ENCODE results near the gene OSBPL5.

Gene OSBPL5

DNA sequence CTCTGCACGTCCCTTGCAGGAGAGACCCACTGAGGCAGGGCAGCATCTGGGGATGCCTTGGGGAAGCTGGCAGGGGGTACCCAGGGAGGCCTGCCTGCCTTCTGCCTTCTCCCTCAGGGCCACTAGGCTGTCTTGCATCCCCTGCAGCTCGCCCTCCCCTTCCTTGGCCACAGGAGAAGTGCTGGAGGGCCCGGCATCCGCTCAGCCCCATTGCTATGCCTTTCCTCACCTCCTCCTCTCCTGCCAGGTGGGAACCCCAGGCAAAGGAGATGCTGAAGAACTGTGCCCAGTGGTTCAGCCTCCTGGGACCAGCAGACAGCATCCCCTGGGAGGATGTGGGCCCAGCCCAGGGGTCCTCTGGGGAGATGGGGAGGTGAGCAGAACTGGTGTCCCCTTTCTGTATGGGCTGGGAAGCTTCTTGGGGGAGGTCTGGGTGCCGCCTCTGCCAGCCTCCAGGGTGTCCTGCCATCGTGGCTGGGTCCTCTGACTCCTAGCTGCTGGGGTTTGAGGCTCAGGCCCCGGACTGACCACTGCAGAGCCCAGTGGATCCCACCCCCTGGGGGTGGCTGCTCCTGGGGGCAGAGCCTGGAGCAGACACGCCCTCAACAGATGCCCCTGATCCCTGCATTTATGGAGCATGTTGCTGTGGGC is 32.9 kb upstream of the OSBPL5 start:
- no peak for DNase-seq

DNA sequence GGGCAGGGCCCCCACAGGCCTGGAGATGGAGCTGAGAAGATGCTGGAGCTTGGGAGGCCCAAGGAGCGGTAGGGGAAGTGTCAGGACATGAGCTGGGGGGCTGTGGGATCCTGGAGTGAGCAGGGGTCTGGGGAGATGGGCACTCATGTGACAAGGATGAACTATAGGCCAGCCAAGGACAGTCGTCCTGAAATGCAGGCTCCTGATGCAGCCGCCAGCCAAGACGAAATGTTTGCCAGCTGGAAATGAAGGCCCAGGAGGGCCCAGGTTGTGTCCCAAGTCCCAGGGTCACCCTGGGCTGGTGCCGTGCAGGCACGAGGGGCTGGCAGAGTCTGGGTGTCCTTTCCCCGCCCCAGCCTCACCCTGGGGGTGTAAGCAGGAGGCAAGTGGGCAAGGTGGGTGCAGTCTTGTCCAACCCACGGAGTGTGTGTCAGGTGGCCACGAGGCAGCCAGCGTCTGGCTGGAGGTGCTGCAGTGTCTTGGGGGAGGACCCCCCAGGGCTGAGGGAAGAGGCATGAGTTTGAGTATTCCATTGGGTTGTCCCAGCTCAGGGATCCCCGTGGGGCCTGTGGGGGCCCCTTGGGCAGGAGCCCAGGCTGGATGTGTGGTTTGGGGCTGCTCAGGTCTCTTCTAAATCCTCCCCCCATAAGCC is 32.1 kb upstream of the OSBPL5 start:
- no peak for DNase-seq

DNA sequence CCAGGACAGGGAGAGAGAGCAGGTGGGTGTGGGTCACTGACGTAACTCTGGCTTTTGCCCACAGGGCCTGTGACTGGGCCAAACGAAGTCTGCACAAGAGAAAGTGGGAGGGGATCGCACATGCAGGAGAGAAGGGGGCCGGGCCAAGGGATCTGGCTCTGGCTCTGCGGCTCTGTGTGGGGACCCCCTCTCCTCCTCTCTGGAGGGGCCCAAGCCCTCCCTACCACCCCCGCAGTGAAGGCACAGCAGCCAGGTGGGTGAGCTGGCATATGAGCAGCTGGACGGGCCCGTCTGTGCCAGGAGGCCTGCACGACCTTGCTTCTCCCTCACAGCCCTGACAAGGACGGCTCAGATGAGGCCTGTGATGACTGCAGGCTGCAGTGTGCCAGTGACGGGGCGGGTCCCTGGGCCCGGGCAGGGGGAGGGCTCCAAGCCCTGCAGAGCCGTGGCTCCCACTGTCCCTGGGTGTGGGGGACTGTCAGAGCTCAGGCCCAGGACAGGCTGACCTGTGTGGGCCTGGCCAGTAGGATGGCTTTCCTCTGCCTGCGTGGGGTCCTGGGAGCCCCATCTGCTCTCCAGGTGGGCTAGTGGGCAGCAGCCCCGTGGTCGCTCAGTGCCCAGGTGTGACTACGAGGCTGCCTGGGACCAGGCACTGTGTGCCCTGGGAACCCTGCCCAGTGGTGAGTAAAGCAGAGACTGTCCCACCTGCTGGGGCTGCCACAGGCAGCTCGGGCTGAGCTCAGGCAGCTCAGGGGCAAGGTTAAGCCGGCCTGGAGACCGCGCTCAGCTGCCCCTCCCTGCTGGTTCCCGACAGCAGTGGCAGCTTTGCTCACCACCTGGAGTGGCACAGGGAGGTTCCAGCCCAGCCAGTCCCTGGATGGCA is 31.3 kb upstream of the OSBPL5 start:
- no peak for DNase-seq

GRCh38 chr11:3195251-3196160 is 30.4 kb upstream of the OSBPL5 start:
- DNase-seq, result no peak

DNA sequence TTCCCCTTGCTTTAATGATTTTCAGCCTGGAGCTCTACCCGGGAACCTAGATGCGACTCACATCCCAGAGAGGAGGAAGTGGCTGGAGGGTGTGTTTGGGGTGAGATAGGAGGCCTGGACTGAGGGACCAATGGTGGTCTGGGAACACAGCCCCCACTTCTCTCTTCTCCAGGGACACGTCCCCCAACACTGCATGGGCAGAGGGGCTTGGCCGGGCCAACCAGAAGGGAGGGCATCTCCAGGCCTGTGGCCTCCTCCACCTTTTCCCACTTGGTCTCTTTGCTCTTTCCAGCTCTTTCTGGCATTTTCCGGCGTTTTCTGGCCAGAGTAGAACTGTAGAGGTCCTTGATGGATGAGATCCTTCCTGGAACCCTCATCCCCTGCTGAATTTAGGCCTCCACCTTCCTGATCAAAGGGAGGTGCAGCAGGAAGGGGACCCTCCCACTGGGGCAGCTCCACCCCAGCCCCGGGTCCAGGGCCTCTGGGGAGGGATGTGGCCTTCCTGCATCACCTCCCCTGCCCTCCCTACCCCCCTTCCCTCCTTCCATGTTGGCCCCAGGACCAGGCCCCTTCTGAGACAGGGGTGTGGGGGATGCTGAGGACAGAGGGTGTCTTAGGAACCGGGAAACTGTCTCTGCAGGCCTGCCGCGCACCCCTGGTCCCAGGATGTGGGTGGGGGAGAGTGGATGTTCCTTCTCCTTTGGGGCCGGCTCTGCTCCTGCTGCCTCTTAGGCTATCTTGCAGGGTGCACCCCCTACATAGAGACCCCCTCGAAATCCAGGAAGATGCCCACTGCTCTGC is 29.1 kb upstream of the OSBPL5 start:
- DNase-seq, result no peak

- DNase-seq, result no peak
Observed at GRCh38 chr11:3193373-3194015, 28.4 kb upstream of the OSBPL5 start.

- no peak for DNase-seq
Observed at GRCh38 chr11:3192511-3193372, 27.6 kb upstream of the OSBPL5 start.

- DNase-seq, result no peak
Observed at GRCh38 chr11:3191586-3192324, 26.6 kb upstream of the OSBPL5 start.

DNA sequence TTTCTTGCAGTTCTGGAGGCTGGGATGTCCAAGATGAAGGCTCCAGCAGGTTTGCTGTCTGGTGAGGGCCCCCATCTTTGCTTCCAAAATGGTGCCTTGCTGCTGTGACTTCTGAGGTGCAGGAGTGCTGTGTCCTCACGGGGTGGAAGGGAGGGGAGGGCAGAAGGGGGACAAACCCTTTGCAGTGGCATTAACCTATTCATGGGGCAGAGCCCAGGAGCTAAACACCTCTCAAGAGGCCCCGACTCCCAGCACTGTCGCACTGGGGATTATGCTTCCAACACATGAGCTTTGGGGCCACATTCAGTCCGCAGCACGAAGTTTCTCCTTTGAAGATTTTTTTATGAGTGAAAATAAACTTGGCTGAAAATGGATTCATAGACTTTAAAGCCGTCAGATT is 25.5 kb upstream of the OSBPL5 start:
- DNase-seq, result no peak

GRCh38 chr11:3189886-3190583 is 24.9 kb upstream of the OSBPL5 start:
- no peak for DNase-seq

- no peak for DNase-seq
Observed at GRCh38 chr11:3189196-3189843, 24.2 kb upstream of the OSBPL5 start.

GRCh38 chr11:3188496-3189195 is 23.5 kb upstream of the OSBPL5 start:
- DNase-seq, result no peak

DNA sequence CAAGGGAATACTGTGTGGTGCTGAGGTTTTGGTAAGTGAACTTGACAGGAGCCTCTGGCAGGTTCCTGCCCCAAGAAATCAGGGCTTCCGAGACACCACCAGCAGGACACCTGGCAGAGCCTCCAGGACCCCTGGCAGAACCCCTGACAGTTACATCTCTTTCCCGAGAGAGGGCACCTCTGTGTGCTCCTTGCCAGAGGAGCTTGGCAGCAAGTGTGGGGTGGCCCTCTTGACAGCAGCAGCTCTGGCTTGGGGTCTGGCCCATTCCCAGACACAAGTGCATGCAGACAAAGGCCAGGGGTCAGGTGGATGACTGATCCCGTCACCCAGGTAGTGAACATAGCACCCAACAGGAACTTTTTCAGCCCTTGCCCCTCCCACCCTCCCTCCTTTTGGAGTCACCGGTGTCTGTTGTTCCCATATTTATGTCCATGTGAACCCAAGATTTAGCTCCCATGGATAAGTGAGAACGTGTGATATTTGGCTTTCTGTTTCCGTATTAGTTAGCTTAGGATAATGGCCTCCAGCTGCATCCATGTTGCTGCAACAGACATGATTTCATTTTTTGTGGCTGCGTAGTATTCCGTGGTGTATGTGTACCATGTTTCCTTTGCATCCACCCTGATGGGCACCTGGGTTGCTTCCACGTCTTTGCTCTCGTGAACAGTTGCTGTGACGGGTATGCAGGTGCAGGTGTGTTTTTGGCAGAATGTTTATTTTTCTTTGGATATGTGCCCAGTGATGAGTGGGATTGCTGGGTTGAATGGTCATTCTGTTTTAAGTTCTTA is 21.2 kb upstream of the OSBPL5 start:
- no peak for DNase-seq

- DNase-seq, result no peak
Observed at GRCh38 chr11:3184732-3185347, 19.7 kb upstream of the OSBPL5 start.

GRCh38 chr11:3183523-3183922 is 18.4 kb upstream of the OSBPL5 start:
- no peak for DNase-seq

DNA sequence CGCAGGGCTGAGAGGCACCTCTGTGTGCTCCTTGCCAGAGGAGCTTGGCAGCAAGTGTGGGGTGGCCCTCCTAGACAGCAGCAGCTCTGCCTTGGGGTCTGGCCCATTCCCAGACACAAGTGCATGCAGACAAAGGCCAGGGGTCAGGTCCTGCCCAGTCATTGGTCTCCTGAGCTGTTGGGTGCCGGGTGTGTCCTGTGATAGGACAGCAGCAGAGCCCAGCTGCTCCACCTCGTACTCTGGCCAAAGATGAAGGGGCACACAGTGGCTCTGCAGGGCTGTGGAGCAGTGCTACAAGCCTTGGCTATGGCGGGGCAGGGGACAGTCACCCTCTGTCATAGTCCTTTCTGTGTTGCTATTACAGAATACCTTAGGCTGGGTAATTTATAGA is 17.3 kb upstream of the OSBPL5 start:
- no peak for DNase-seq

All from midbrain (tissue), 1 donor.